RKO (cell line): ENCODE results near the gene KIF5B.
A peak's percentile ranks its signal among the peaks of the same experiment; 100 is the strongest.
"Not testable (repeated sequence)": the region's sequence is repeated elsewhere in the genome, so short reads cannot be mapped to it uniquely, and the experiment has no call there.

Experiments used
- DNase-seq: peaks from one replicate; pipeline ENCODE4 v3.0.0-alpha.2; 2016; ENCODE audit warnings: low spot score

Gene KIF5B

GRCh38 chr10:32056136-32057035 lies at the start of gene KIF5B:
TSS of gene KIF5B (minus strand) at chr10:32056425. CDS start at chr10:32055973, 452 bp downstream.
- DNase-seq = peak; percentile 93

GRCh38 chr10:32105782-32106382 lies 49.7 kb upstream of the KIF5B start:
- DNase-seq = no peak

GRCh38 chr10:32104622-32105509 lies 48.6 kb upstream of the KIF5B start:
- no peak for DNase-seq

GRCh38 chr10:32104181-32104580 lies 48.0 kb upstream of the KIF5B start:
- DNase-seq = no peak

GRCh38 chr10:32103721-32104120 lies 47.5 kb upstream of the KIF5B start:
- DNase-seq = no peak

GRCh38 chr10:32098566-32099259 lies 42.5 kb upstream of the KIF5B start:
- not testable (repeated sequence) for DNase-seq

- no peak for DNase-seq
These were observed 39.0 kb upstream of the KIF5B start for GRCh38 chr10:32095116-32095733.

- DNase-seq = no peak
These were observed 37.4 kb upstream of the KIF5B start for GRCh38 chr10:32093650-32094049.

- no peak for DNase-seq
These were observed 34.8 kb upstream of the KIF5B start for GRCh38 chr10:32091046-32091445.

- no peak for DNase-seq
These were observed 28.1 kb upstream of the KIF5B start for GRCh38 chr10:32084185-32084851.

- DNase-seq = peak; percentile 51
These were observed 21.8 kb upstream of the KIF5B start for GRCh38 chr10:32077896-32078485.

GRCh38 chr10:32073659-32074058 lies 17.4 kb upstream of the KIF5B start:
- no peak for DNase-seq

- no peak for DNase-seq
These were observed 16.9 kb upstream of the KIF5B start for GRCh38 chr10:32073128-32073527.

- DNase-seq = no peak
These were observed 16.0 kb upstream of the KIF5B start for GRCh38 chr10:32072025-32072800.

- DNase-seq = no peak
These were observed 14.4 kb upstream of the KIF5B start for GRCh38 chr10:32070645-32071044.

- no peak for DNase-seq
These were observed 12.3 kb upstream of the KIF5B start for GRCh38 chr10:32068569-32068968.

- DNase-seq = not testable (repeated sequence)
These were observed 11.7 kb upstream of the KIF5B start for GRCh38 chr10:32067931-32068330.

- DNase-seq = peak; percentile 21
These were observed 9.6 kb upstream of the KIF5B start for GRCh38 chr10:32065856-32066255.

GRCh38 chr10:32061440-32061839 lies 5.2 kb upstream of the KIF5B start:
- peak; percentile 36 for DNase-seq

GRCh38 chr10:32060347-32060746 lies 4.1 kb upstream of the KIF5B start:
- no peak for DNase-seq
